22Rv1 (cell line): ENCODE measurements around the gene RNF44.

ENCODE experiments used
- CTCF ChIP-seq: fragments of 450-650 bp; IDR thresholded peaks from 2 replicates; pipeline ENCODE4 v1.5.1; 2017; ENCODE audit warnings: mild to moderate bottlenecking
- ZFX ChIP-seq: fragments of 450-650 bp; IDR thresholded peaks from 2 replicates; pipeline ENCODE4 v1.6.1; 2017; ENCODE audit warnings: antibody characterized with exemption, borderline replicate concordance

- no peak for TF ChIP-seq CTCF
- TF ChIP-seq ZFX = no peak
These were observed 20.6 kb upstream of the RNF44 start for GRCh38 chr5:176557846-176558245.
